GM23338 (cell line): ENCODE measurements around the gene NOD1.
"Not testable (repeated sequence)": the region's sequence is repeated elsewhere in the genome, so short reads cannot be mapped to it uniquely, and the experiment has no call there.

ENCODE experiments used
- EZH2 ChIP-seq: fragments of 200-600 bp; sonication (generic); IDR thresholded peaks from one replicate; pipeline ENCODE4 v1.8.0; 2017; ENCODE audit warnings: antibody characterized with exemption, mild to moderate bottlenecking, low read depth; ENCODE audit not compliant: unreplicated experiment
- REST ChIP-seq: IDR thresholded peaks from one replicate; pipeline ENCODE4 v1.6.1; 2018; ENCODE audit warnings: antibody characterized with exemption; ENCODE audit not compliant: unreplicated experiment

DNA sequence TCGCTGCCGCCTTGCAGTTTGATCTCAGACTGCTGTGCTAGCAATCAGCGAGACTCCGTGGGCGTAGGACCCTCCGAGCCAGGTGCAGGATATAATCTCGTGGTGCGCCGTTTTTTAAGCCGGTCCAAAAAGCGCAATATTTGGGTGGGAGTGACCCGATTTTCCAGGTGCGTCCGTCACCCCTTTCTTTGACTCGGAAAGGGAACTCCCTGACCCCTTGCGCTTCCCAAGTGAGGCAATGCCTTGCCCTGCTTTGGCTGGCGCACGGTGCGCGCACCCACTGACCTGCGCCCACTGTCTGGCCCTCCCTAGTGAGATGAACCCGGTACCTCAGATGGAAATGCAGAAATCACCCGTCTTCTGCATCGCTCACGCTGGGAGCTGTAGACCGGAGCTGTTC lies 58.5 kb downstream of the NOD1 start:
- not testable (repeated sequence) for TF ChIP-seq EZH2, REST
